Measurements from ENCODE around the gene RDH12.

The RDH12 gene

GRCh38 chr14:67782090-67782489, 80.4 kb downstream of the RDH12 start:
- no peak for DNase-seq (ENCODE audit: low read depth)
- H3K4me3 ChIP-seq (ENCODE audit: low read length), result no peak overlapping the region
- no peak for TF ChIP-seq CTCF (conservative IDR thresholded peaks at IDR 0.05; ENCODE audit: low read length)
